K562 (cell line): ENCODE data around the gene ROM1. TPM values are rescaled to one million over a fixed set of nuclear protein-coding genes. Genes with fewer than 3 reads are reported as not detected.

ENCODE experiments used
- ATF7 ChIP-seq: fragments of 450-650 bp; IDR thresholded peaks from 2 replicates; pipeline ENCODE4 v1.7.1; 2014; ENCODE audit warnings: mild to moderate bottlenecking, moderate library complexity
- BACH1 ChIP-seq: fragments of 200-800 bp; sonication (Bioruptor generic); IDR thresholded peaks from 2 replicates; pipeline ENCODE4 v1.6.1; 2016; ENCODE audit warnings: missing genetic modification characterization, missing compliant biosample characterization
- CBFA2T3 ChIP-seq: fragments of 450-650 bp; IDR thresholded peaks from 2 replicates; pipeline ENCODE4 v1.6.1; 2017
- CSDE1 ChIP-seq, 2 experiments: fragments of 450-650 bp; IDR thresholded peaks; 2 replicates each; pipeline ENCODE4 v1.6.1; 2016; ENCODE audit warnings: mild to moderate bottlenecking in 1 of 2
- DMBX1 ChIP-seq: fragments of 250-450 bp; sonication (Bioruptor Pico); IDR thresholded peaks from 2 replicates; pipeline ENCODE4 v1.8.0; 2022; ENCODE audit warnings: inconsistent platforms, mild to moderate bottlenecking, moderate library complexity, borderline replicate concordance
- EP300 ChIP-seq: IDR thresholded peaks from 2 replicates; pipeline ENCODE4 v1.6.1; 2012; ENCODE audit warnings: low read length, improper control_type of control experiment
- FOXJ2 ChIP-seq: fragments of 200-800 bp; sonication (Bioruptor generic); IDR thresholded peaks from 2 replicates; pipeline ENCODE4 v1.6.1; 2016; ENCODE audit warnings: missing genetic modification characterization, missing compliant biosample characterization
- GABPB1 ChIP-seq: sonication (generic); formaldehyde crosslinking; IDR thresholded peaks from 2 replicates; pipeline ENCODE4 v1.8.0; 2022; ENCODE audit warnings: mild to moderate bottlenecking, missing genetic modification reagents
- MXI1 ChIP-seq: IDR thresholded peaks from 2 replicates; pipeline ENCODE4 v1.6.1; 2011; ENCODE audit warnings: low read depth, mild to moderate bottlenecking, improper control_type of control experiment, low read length
- PHF20 ChIP-seq: fragments of 450-650 bp; IDR thresholded peaks from 2 replicates; pipeline ENCODE4 v1.6.1; 2018; ENCODE audit not compliant: partially characterized antibody
- POLR2G ChIP-seq: fragments of 200-400 bp; formaldehyde crosslinking; IDR thresholded peaks from 2 replicates; pipeline ENCODE4 v1.6.1; 2017; ENCODE audit warnings: low read depth, mild to moderate bottlenecking, antibody characterized with exemption, low read length, moderate library complexity
- PYGO2 ChIP-seq: fragments of 450-650 bp; IDR thresholded peaks from 2 replicates; pipeline ENCODE4 v1.6.1; 2016; ENCODE audit warnings: mild to moderate bottlenecking, missing genetic modification characterization, moderate library complexity, missing compliant biosample characterization
- TAF1 ChIP-seq: IDR thresholded peaks from 2 replicates; pipeline ENCODE4 v1.6.1; 2011; ENCODE audit warnings: mild to moderate bottlenecking, low read length, moderate library complexity; ENCODE audit not compliant: insufficient read depth, control insufficient read depth, severe bottlenecking; ENCODE audit errors: extremely low read depth
- TOE1 ChIP-seq, 2 experiments: fragments of 450-650 bp in 1 of 2; sonication (generic) in 1 of 2; formaldehyde crosslinking in 1 of 2; IDR thresholded peaks; 2 replicates each; pipeline versions ENCODE4 v1.7.1 to v1.8.0; 2016 to 2022; ENCODE audit warnings: borderline replicate concordance in 2 of 2, mild to moderate bottlenecking in 2 of 2, antibody characterized with exemption in 1 of 2, inconsistent platforms in 1 of 2, low read depth in 1 of 2, missing genetic modification reagents in 1 of 2, moderate library complexity in 1 of 2
- TRIM28 ChIP-seq: fragments of 450-650 bp; IDR thresholded peaks from 2 replicates; pipeline ENCODE4 v1.6.1; 2017
- ZNF134 ChIP-seq: fragments of 250-450 bp; sonication (Bioruptor Pico); conservative IDR thresholded peaks from 2 replicates; pipeline ENCODE4 v1.4.0; 2020
- ZNF384 ChIP-seq: IDR thresholded peaks from 2 replicates; pipeline ENCODE4 v1.6.1; 2012; ENCODE audit warnings: low read depth, low read length, improper control_type of control experiment
- ZNF644 ChIP-seq: fragments of 200-800 bp; sonication (Bioruptor generic); IDR thresholded peaks from 2 replicates; pipeline ENCODE4 v1.6.1; 2016; ENCODE audit warnings: low read depth, missing genetic modification characterization, missing compliant biosample characterization
- ZNF717 ChIP-seq: fragments of 250-450 bp; sonication (Bioruptor Pico); IDR thresholded peaks from 2 replicates; pipeline ENCODE4 v1.5.0; 2021
- polyA plus RNA-seq, 8 experiments: library from polyadenylated mRNA; depleted of rRNA in 4 of 8; stranded (reverse) in 5 of 8; unstranded in 3 of 8; fragments of >200 nt; fragmentation: Nextera tagmentation in 2 of 8; fragmentation: Illumina TruSeq in 1 of 8; extraction: Ambion mirVana in 2 of 8; extraction: Trizol in 1 of 8; gene quantifications; 2 replicates each; pipeline versions ENCODE4 v1.2.1 to v1.2.3, GENCODE V29; 2011 to 2014; ENCODE audit warnings: inconsistent platforms in 1 of 8, missing spikeins in 1 of 8
- total RNA-seq, 7 experiments: library from RNA; depleted of rRNA in 6 of 7; stranded (reverse); fragments of >200 nt in 6 of 7; fragmentation: Illumina TruSeq in 2 of 7; extraction: Trizol in 2 of 7; gene quantifications; 2 replicates each; pipeline versions ENCODE4 v1.2.1 to v1.2.3, GENCODE V29; 2011 to 2021; ENCODE audit warnings: low replicate concordance in 1 of 7
- TF ChIP-seq, protein P1 (sequence below): fragments of 450-650 bp; formaldehyde crosslinking; IDR thresholded peaks from 2 replicates; pipeline ENCODE4 v1.4.0; 2020; ENCODE audit warnings: mild to moderate bottlenecking, moderate library complexity
- TF ChIP-seq, protein P2 (sequence below): sonication (generic); formaldehyde crosslinking; IDR thresholded peaks from 2 replicates; pipeline ENCODE4 v1.8.0; 2023; ENCODE audit warnings: mild to moderate bottlenecking, missing genetic modification reagents
- TF ChIP-seq, protein P3 (sequence below): IDR thresholded peaks from 2 replicates; pipeline ENCODE4 v1.6.1; 2011; ENCODE audit warnings: borderline replicate concordance, low read depth, mild to moderate bottlenecking, moderate library complexity, low read length; ENCODE audit not compliant: insufficient read depth, poor library complexity, severe bottlenecking
- TF ChIP-seq, protein P4 (sequence below): sonication (generic); IDR thresholded peaks from 2 replicates; pipeline ENCODE4 v1.6.1; 2016

The ROM1 gene
- total and polyA plus RNA-seq, 9 of the 15 experiments (the other 6 are each of a cell fraction or from before 2014, with no cell fraction given) = 0.75 to 4.0 (median 2.6) TPM

DNA sequence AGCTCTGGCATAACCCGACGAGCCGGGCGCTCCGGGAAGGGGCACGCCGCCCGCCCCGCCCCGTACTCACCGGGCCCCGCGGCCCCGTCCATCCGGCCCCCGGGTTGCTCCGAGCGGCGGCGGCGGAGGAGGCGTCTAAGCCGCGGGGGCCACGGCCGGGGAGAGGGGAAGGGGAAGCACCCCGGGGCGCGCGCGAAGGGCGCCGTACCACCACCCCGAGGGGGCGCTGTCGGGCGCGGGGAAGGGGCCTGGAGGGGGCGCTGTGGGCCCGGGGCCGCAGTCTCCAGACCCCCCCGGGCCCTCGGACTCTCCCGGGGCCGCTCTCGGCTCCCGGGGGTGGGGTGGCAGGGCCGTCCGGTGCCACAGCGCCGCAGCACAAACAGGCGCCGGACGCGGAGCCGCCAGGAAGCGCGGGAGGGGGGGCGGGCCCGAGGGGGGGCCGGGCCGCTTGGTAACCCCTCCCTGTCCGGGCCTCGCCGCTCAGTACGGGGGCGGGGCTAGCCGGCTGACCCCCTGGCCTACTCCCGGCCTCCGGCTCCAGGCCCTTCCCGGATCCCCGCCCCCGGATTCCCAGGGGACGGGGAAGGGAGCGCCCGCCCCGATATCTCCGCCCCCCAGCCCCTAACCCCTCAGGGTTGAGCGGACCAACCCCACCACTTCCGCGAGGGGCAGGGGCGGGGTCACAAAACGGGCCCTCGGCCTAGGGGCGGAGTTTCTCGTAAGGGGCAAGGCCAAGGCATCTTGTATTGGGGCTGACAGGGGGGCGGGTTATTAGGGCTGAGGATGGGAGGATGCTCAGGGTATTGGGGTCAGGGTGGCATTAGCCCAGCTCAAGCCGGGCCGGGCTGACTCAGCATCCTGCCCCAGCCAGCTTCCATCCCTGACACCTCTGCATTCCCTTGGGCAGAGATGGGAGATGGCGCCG, at the start of gene ROM1, which contains the start of gene EML3 (continued):
- TF ChIP-seq, protein P1, sequence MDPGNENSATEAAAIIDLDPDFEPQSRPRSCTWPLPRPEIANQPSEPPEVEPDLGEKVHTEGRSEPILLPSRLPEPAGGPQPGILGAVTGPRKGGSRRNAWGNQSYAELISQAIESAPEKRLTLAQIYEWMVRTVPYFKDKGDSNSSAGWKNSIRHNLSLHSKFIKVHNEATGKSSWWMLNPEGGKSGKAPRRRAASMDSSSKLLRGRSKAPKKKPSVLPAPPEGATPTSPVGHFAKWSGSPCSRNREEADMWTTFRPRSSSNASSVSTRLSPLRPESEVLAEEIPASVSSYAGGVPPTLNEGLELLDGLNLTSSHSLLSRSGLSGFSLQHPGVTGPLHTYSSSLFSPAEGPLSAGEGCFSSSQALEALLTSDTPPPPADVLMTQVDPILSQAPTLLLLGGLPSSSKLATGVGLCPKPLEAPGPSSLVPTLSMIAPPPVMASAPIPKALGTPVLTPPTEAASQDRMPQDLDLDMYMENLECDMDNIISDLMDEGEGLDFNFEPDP = no peak
- TF ChIP-seq TAF1 (peak; percentile 45), CSDE1 (IDR thresholded peaks at IDR 0.05) (no peak), BACH1 (no peak), DMBX1 (CRISPR knock-in tag) (no peak), TOE1 (IDR thresholded peaks at IDR 0.05; ENCODE audit: borderline replicate concordance) (no peak), TOE1 (CRISPR knock-in tag; IDR thresholded peaks at IDR 0.05; ENCODE audit: borderline replicate concordance, low read depth) (no peak), TRIM28 (no peak), ZNF717 (CRISPR knock-in tag) (no peak), PHF20 (no peak), ATF7 (peak; percentile 12; the same call in 1 of the 2 replicates), EP300 (no peak), PYGO2 (tag) (no peak), GABPB1 (CRISPR knock-in tag) (peak; percentile 53), CBFA2T3 (no peak), MXI1 (no peak), ZNF384 (no peak), ZNF644 (no peak), FOXJ2 (tag) (no peak), ZNF134 (no peak), POLR2G (peak; percentile 58; the same call in 1 of the 2 replicates)
- TF ChIP-seq, protein P2, sequence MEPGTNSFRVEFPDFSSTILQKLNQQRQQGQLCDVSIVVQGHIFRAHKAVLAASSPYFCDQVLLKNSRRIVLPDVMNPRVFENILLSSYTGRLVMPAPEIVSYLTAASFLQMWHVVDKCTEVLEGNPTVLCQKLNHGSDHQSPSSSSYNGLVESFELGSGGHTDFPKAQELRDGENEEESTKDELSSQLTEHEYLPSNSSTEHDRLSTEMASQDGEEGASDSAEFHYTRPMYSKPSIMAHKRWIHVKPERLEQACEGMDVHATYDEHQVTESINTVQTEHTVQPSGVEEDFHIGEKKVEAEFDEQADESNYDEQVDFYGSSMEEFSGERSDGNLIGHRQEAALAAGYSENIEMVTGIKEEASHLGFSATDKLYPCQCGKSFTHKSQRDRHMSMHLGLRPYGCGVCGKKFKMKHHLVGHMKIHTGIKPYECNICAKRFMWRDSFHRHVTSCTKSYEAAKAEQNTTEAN (CRISPR knock-in tag) = no peak
- TF ChIP-seq, protein P3, sequence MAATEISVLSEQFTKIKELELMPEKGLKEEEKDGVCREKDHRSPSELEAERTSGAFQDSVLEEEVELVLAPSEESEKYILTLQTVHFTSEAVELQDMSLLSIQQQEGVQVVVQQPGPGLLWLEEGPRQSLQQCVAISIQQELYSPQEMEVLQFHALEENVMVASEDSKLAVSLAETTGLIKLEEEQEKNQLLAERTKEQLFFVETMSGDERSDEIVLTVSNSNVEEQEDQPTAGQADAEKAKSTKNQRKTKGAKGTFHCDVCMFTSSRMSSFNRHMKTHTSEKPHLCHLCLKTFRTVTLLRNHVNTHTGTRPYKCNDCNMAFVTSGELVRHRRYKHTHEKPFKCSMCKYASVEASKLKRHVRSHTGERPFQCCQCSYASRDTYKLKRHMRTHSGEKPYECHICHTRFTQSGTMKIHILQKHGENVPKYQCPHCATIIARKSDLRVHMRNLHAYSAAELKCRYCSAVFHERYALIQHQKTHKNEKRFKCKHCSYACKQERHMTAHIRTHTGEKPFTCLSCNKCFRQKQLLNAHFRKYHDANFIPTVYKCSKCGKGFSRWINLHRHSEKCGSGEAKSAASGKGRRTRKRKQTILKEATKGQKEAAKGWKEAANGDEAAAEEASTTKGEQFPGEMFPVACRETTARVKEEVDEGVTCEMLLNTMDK = peak; percentile 96
- TF ChIP-seq, protein P4, sequence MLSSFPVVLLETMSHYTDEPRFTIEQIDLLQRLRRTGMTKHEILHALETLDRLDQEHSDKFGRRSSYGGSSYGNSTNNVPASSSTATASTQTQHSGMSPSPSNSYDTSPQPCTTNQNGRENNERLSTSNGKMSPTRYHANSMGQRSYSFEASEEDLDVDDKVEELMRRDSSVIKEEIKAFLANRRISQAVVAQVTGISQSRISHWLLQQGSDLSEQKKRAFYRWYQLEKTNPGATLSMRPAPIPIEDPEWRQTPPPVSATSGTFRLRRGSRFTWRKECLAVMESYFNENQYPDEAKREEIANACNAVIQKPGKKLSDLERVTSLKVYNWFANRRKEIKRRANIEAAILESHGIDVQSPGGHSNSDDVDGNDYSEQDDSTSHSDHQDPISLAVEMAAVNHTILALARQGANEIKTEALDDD = no peak
